Activated CD4-positive, CD25-positive, alpha-beta regulatory T cell (primary cell): ENCODE results near the gene RIOK3.
A peak's percentile ranks its signal among the peaks of the same experiment; 100 is the strongest.
"Not testable (repeated sequence)": the region's sequence is repeated elsewhere in the genome, so short reads cannot be mapped to it uniquely, and the experiment has no call there.

Source experiments
- DNase-seq, 4 experiments: peaks; one replicate each; lab custom pipeline; 2025; lab: John Stamatoyannopoulos, UW

The RIOK3 gene

GRCh38 chr18:23495723-23496440, 42.8 kb downstream of the RIOK3 start:
- DNase-seq = no peak

GRCh38 chr18:23498117-23498516, 45.0 kb downstream of the RIOK3 start:
- DNase-seq = no peak

GRCh38 chr18:23498877-23499276, 45.8 kb downstream of the RIOK3 start:
- DNase-seq = peak; percentile 26 to 62 (median 38)

GRCh38 chr18:23499291-23499781, 46.2 kb downstream of the RIOK3 start:
- no peak for DNase-seq

GRCh38 chr18:23501626-23502025, 48.5 kb downstream of the RIOK3 start:
- DNase-seq = no peak

GRCh38 chr18:23502516-23503037, 49.5 kb downstream of the RIOK3 start:
- DNase-seq = no peak

GRCh38 chr18:23503038-23503962, 50.2 kb downstream of the RIOK3 start, which contains the start of gene RMC1:
RMC1 (plus strand) TSS chr18:23503511; CDS start chr18:23503619, 108 bp downstream.
- DNase-seq = peak; percentile 95 to 98 (median 98)

- DNase-seq = no peak
These were observed 50.9 kb downstream of the RIOK3 start for GRCh38 chr18:23503963-23504344.

- no peak for DNase-seq
These were observed 51.6 kb downstream of the RIOK3 start for GRCh38 chr18:23504720-23505119.

GRCh38 chr18:23506393-23506792, 53.3 kb downstream of the RIOK3 start:
- no peak for DNase-seq

- DNase-seq = not testable (repeated sequence)
These were observed 57.8 kb downstream of the RIOK3 start for GRCh38 chr18:23510923-23511322.

GRCh38 chr18:23512216-23512615, 59.1 kb downstream of the RIOK3 start:
- DNase-seq = not testable (repeated sequence)

GRCh38 chr18:23512641-23513040, 59.6 kb downstream of the RIOK3 start:
- no peak for DNase-seq

- peak; percentile 28 to 59 (median 51) for DNase-seq
These were observed 62.9 kb downstream of the RIOK3 start for GRCh38 chr18:23515911-23516546.

GRCh38 chr18:23519734-23520133, 66.6 kb downstream of the RIOK3 start:
- no peak for DNase-seq

GRCh38 chr18:23521271-23521670, 68.2 kb downstream of the RIOK3 start:
- no peak for DNase-seq

GRCh38 chr18:23521907-23522306, 68.8 kb downstream of the RIOK3 start:
- DNase-seq = no peak

- no peak for DNase-seq
These were observed 70.5 kb downstream of the RIOK3 start for GRCh38 chr18:23523429-23524212.

- no peak for DNase-seq
These were observed 71.2 kb downstream of the RIOK3 start for GRCh38 chr18:23524213-23524707.

GRCh38 chr18:23526501-23527063, 73.5 kb downstream of the RIOK3 start:
- no peak for DNase-seq
